Activated B cell treated with CpG ODN at 0.5 μM for 24 hours (primary cell): ENCODE measurements around the gene COQ10B. TPM values are rescaled to one million over a fixed set of nuclear protein-coding genes. Genes with fewer than 3 reads are reported as not detected.

Experiments
- ATAC-seq: fragments of 200-7000 bp; cut with Tn5 transposase; one replicate; pipeline ENCODE4 v1.10.0; 2021; ENCODE audit warnings: low read depth, mild to moderate bottlenecking, moderate library complexity
- CTCF ChIA-PET: fragments of 350-600 bp; sonication (Branson Sonifier 250); formaldehyde crosslinking; loops from one replicate; lab custom pipeline; 2021; ENCODE audit warnings: antibody characterized with exemption; lab: Charles Lee
- POLR2A ChIA-PET: fragments of 350-600 bp; sonication (Branson Sonifier 250); formaldehyde crosslinking; loops from one replicate; lab custom pipeline; 2021; ENCODE audit warnings: antibody characterized with exemption; lab: Charles Lee
- DNase-seq: peaks from one replicate; pipeline ENCODE4 v3.0.0; 2022
- H3K27ac Mint-ChIP-seq: one replicate; pipeline ENCODE4 v1.8.0; 2020; ENCODE audit warnings: mixed read lengths
- H3K27me3 Mint-ChIP-seq: one replicate; pipeline ENCODE4 v1.8.0; 2021; ENCODE audit warnings: mixed read lengths
- H3K36me3 Mint-ChIP-seq: one replicate; pipeline ENCODE4 v1.8.0; 2021; ENCODE audit warnings: low read depth, mixed read lengths
- H3K4me1 Mint-ChIP-seq: one replicate; pipeline ENCODE4 v1.8.0; 2021; ENCODE audit warnings: mixed read lengths
- H3K4me3 Mint-ChIP-seq: one replicate; pipeline ENCODE4 v1.8.0; 2020; ENCODE audit warnings: mild to moderate bottlenecking, mixed read lengths
- H3K9me3 Mint-ChIP-seq: one replicate; pipeline ENCODE4 v1.8.0; 2020; ENCODE audit warnings: mixed read lengths
- intact Hi-C: fragments of 100-400 bp; cut with micrococcal nuclease; formaldehyde crosslinking; loops from one replicate; pipeline ENCODE4 v1.15.1; 2024
- total RNA-seq: library from RNA; stranded (reverse); gene quantifications from 2 replicates; pipeline ENCODE4 v1.2.3, GENCODE V29; 2022
- TF ChIP-seq, protein P1 (sequence below): fragments of 200-600 bp; IDR thresholded peaks from one replicate; pipeline ENCODE4 v1.8.0; 2022; ENCODE audit warnings: antibody characterized with exemption, mild to moderate bottlenecking

Gene COQ10B
- total RNA-seq, 1 donor from 2014 or later = 27.5 TPM

DNA sequence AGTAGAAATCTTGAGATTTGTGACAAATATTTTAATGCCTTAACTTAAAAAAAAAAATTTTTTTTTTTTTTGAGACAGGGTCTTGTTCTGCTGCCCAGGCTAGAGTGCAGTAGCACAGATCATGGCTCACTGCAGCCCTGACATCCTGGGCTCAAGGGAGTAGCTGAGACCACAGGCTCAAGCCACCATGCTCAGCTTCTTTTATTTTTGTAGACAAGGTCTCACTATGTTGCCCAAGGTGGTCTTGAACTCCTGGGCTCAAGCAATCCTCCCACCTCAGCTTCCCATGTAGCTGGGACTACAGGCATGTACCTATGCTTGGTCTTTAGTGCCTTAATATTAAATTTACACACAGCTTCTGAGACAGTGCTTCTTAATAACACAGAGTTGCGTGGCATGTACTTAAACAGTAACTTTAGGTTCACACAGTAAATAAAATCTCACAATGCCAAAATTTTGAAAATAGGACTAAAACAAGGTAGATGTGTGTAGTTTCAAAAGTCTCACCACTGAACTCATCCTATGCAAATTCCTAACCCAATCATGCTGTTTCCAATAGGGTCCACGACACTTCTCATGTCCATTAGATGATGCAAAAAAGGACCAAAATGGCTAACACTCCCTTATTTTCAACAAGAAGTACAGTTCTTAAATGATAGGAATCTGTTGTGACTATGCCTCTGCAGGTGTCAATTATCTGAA is 42.2 kb downstream of the COQ10B start:
- Mint-ChIP-seq H3K36me3 (peaks cover 79% of the 10 kb centered on the region), H3K27ac (no peak overlapping the region), H3K27me3 (no peaks in the 10 kb centered on the region), H3K4me1 (peaks cover 36% of the 10 kb centered on the region), H3K4me3 (no peak overlapping the region), H3K9me3 (no peaks in the 10 kb centered on the region)
- ChIA-PET POLR2A (interaction anchor here (0.6 to 1.0 kb wide), 2 partner anchors 61 to 66 kb away, joined by 4 to 6 read pairs; partner anchors contain the start of gene SF3B1), CTCF (no interaction called here)
- ATAC-seq (no peak), DNase-seq (no peak)
- intact Hi-C loops = loop anchor here (2.0 to 5.0 kb wide), 4 partner anchors 15 to 802 kb away; no protein-coding TSS in a partner anchor
- TF ChIP-seq, protein P1, sequence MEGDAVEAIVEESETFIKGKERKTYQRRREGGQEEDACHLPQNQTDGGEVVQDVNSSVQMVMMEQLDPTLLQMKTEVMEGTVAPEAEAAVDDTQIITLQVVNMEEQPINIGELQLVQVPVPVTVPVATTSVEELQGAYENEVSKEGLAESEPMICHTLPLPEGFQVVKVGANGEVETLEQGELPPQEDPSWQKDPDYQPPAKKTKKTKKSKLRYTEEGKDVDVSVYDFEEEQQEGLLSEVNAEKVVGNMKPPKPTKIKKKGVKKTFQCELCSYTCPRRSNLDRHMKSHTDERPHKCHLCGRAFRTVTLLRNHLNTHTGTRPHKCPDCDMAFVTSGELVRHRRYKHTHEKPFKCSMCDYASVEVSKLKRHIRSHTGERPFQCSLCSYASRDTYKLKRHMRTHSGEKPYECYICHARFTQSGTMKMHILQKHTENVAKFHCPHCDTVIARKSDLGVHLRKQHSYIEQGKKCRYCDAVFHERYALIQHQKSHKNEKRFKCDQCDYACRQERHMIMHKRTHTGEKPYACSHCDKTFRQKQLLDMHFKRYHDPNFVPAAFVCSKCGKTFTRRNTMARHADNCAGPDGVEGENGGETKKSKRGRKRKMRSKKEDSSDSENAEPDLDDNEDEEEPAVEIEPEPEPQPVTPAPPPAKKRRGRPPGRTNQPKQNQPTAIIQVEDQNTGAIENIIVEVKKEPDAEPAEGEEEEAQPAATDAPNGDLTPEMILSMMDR = no peak

DNA sequence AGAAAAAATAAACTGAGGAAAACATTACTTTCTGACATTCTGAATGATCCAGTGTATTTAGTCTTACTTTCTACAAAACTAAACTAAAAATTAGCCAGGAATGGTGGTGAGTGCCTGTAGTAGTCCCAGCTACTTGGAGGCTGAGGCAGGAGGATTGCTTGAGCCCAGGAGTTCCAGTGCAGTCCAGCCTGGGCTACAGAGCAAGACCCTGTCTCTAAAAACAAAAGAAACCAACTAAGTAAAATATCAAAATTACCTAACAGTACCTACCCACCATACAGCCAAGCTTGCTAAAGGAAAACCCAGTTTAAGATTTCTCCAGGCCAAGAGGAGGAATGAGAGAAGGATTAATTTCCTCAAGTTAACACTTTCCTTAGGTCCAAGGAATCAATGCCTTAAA is 43.3 kb downstream of the COQ10B start:
- TF ChIP-seq, protein P1 = no peak
- H3K9me3 Mint-ChIP-seq = no peaks in the 10 kb centered on the region
- no peaks in the 10 kb centered on the region for H3K27me3 Mint-ChIP-seq
- peak overlapping the region; percentile 16 for H3K4me3 Mint-ChIP-seq
- no peak overlapping the region for H3K27ac Mint-ChIP-seq
- ChIA-PET CTCF (no interaction called here), POLR2A (no interaction called here)
- H3K36me3 Mint-ChIP-seq = peaks cover 75% of the 10 kb centered on the region
- DNase-seq = no peak
- intact Hi-C loops = loop anchor here (2.0 to 5.0 kb wide), 4 partner anchors 16 to 801 kb away; no protein-coding TSS in a partner anchor
- ATAC-seq = no peak
- peaks cover 48% of the 10 kb centered on the region for H3K4me1 Mint-ChIP-seq

DNA sequence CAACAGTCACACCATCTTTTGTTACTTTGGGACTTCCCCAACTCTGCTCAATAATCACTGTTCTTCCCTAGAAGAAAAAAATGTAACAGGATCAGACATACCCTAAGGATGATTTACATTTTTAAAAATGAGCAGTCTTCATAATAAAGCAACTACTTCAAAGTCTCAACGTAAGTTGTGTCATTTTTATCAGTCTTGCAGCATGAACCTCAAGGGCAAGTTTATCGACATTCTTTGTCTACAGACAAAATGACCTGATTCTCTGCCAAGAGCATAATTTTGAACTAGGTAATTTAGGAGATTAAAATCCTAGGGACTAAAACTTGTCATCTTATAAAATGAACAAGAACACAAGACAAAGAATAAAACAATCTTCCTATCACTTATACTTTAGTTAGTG is 44.0 kb downstream of the COQ10B start:
- TF ChIP-seq, protein P1 = no peak
- Mint-ChIP-seq H3K9me3 (no peaks in the 10 kb centered on the region), H3K4me3 (peak overlapping the region; percentile 97), H3K27ac (peak overlapping the region; percentile 41), H3K36me3 (peaks cover 77% of the 10 kb centered on the region), H3K4me1 (peaks cover 54% of the 10 kb centered on the region), H3K27me3 (no peaks in the 10 kb centered on the region)
- ChIA-PET POLR2A (interaction anchor here (7.5 kb wide), 1 partner anchor 17 kb away, joined by 173 read pairs; the partner anchor contains the start of gene MOB4), CTCF (no interaction called here)
- intact Hi-C loops = loop anchor here (2.0 to 5.0 kb wide), 4 partner anchors 17 to 800 kb away; no protein-coding TSS in a partner anchor
- ATAC-seq (no peak), DNase-seq (no peak)

DNA sequence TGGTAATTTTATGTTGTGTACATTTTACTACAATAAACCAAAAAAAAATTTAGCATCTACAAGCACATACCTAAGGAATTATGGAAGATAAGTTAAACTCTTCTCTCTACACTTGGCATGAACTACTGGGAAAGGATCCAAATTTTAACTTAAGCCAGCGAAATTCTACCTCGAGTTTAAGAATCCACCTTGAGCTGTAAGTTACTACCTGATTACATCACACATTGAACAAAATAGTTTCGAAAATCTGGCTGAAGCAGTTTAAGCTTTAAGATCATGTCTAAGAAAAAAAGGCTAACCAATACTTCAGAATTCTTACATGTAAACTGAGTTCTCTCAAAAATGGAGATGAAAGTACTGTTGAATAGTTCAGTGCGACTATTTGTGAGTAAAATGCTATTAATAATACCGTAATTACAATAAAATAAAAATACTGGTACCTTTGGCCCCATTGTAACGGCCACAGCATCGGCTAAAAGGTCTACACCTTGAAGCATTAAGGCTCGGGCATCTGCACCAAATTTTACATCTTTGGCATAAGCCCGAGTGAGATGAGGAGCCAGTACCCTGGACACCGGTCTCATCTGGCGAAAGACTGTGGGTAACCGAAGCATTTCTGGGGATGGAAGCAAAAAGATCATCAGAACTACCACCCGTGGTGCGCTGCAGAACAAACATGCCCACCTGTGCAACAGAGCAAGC is 45.0 kb downstream of the COQ10B start:
- CTCF ChIA-PET = no interaction called here
- H3K9me3 Mint-ChIP-seq = no peaks in the 10 kb centered on the region

More for the DNA sequence above, 45.0 kb downstream of the COQ10B start:
- intact Hi-C loops = loop anchor here (5.0 kb wide), 3 partner anchors 34 to 799 kb away; no protein-coding TSS in a partner anchor
- no peak for DNase-seq
- ATAC-seq = no peak
- H3K4me3 Mint-ChIP-seq = peak overlapping the region; percentile 97
- peak overlapping the region; percentile 94 for H3K27ac Mint-ChIP-seq
- peaks cover 79% of the 10 kb centered on the region for H3K36me3 Mint-ChIP-seq
- TF ChIP-seq, protein P1 = no peak
- peaks cover 57% of the 10 kb centered on the region for H3K4me1 Mint-ChIP-seq
- POLR2A ChIA-PET = interaction anchor here (1.0 to 7.5 kb wide), 8 partner anchors 7 to 64 kb away, joined by 3 to 173 read pairs (median 12); partner anchors contain the start of genes COQ10B, MOB4 and SF3B1
- H3K27me3 Mint-ChIP-seq = no peaks in the 10 kb centered on the region
